HT1080 (cell line): ENCODE data around the gene GNE. TPM values are rescaled to one million over a fixed set of nuclear protein-coding genes. Genes with fewer than 3 reads are reported as not detected.

Experiments used
- DNase-seq: peaks from one replicate; pipeline ENCODE4 v3.0.0-alpha.2; 2015; ENCODE audit warnings: low read depth
- small RNA-seq: library from RNA; depleted of rRNA; stranded (forward); fragments of <200 nt; gene quantifications from one replicate; pipeline ENCODE3, GENCODE V24; 2014
- total RNA-seq: library from RNA; depleted of rRNA; stranded (reverse); fragments of >200 nt; shearing (Covaris generic); gene quantifications from 2 replicates; pipeline ENCODE4 v1.2.3, GENCODE V29; 2014; rRNA removed

GNE gene
- total RNA-seq, 1 experiment from 2014 or later, result 19.5 TPM

GRCh38 chr9:36169708-36170107 is 88.5 kb downstream of the GNE start:
- no peak for DNase-seq

GRCh38 chr9:36169166-36169565 is 89.1 kb downstream of the GNE start, which contains the start of gene CCIN:
CCIN (plus strand) TSS chr9:36169388; CDS start chr9:36169503, 115 bp downstream.
- DNase-seq, result no peak

- peak; percentile 88 for DNase-seq
Observed at GRCh38 chr9:36166168-36166927, 91.9 kb downstream of the GNE start.

DNA sequence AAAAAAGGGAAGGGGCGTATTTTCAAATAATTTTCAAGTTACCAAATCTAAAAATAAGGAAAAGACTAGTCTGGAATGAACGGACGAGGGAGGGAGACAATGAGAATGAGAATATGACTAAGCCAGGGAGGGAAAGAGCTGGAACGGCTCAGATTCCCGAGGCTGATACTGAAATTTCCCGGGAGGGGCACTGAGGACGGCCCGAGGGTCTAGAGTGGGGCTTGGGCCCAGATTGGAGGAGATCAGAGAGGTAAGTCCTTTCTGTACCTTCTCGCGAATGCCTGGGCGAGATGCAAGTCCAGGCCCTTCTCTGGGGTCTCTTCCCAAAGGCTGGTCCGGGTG is 92.5 kb downstream of the GNE start:
- no peak for DNase-seq

GRCh38 chr9:36164989-36165388 is 93.3 kb downstream of the GNE start:
- no peak for DNase-seq

Small RNAs within 50 kb of the gene (small RNA-seq; reads per million reads assigned to genes)
- not detected for gene RNU4-53P

Other genes with a start within 250 kb of the GNE start
- 5.2 and 7.5 TPM in 2 replicates for gene RECK, start 221.5 kb downstream of the GNE start, total RNA-seq
- 2.6 and 3.7 TPM in 2 replicates for gene GLIPR2, start 121.7 kb downstream of the GNE start, total RNA-seq
- 0.03 TPM in 1 of 2 replicates, not detected in the other for gene CCIN, start 89.1 kb downstream of the GNE start, total RNA-seq
- gene CLTA, start 67.5 kb downstream of the GNE start, total RNA-seq, result 437 and 448 TPM in 2 replicates
- 8.0 and 14.5 TPM in 2 replicates for gene RNF38, start 141.8 kb upstream of the GNE start, total RNA-seq